GM12865 (cell line): ENCODE results near the gene TUNAR.
A peak's percentile ranks its signal among the peaks of the same experiment; 100 is the strongest.

Experiments used
- DNase-seq: peaks from one replicate; pipeline ENCODE4 v3.0.0; 2010; ENCODE audit warnings: low read depth
- H3K4me3 ChIP-seq: 2 replicates; pipeline ENCODE4 v1.5.1; 2011; ENCODE audit warnings: mild to moderate bottlenecking, low read depth, low read length, control low read depth
- TF ChIP-seq, protein P1 (sequence below): IDR thresholded peaks from 2 replicates; pipeline ENCODE4 v1.5.1; 2011; ENCODE audit warnings: low read length, control low read depth, low read depth, inconsistent platforms; ENCODE audit not compliant: insufficient read depth; ENCODE audit errors: missing control alignments

TUNAR gene

DNA sequence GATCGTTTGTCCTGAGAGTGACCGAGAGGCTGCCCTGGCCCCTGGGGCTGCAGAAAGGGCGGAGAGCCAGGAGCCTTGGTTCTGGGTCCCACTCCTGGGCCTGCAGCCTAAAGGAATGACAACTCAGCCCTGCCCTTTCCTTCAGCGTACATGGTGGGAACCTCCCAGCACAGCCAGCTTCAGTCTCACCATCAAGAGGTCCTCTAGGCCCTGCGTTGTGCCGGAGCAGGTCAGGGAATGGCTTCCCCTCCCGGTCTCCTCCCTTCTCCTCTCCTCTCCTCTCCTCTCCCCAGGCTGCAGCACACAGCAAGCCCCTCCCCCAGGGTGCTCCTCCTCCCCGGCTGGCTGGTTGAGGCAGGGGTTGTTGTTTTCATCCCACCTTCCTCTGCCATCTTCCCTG lies 44.6 kb upstream of the TUNAR start:
- no peak for DNase-seq
- no peak overlapping the region for H3K4me3 ChIP-seq
- TF ChIP-seq, protein P1, sequence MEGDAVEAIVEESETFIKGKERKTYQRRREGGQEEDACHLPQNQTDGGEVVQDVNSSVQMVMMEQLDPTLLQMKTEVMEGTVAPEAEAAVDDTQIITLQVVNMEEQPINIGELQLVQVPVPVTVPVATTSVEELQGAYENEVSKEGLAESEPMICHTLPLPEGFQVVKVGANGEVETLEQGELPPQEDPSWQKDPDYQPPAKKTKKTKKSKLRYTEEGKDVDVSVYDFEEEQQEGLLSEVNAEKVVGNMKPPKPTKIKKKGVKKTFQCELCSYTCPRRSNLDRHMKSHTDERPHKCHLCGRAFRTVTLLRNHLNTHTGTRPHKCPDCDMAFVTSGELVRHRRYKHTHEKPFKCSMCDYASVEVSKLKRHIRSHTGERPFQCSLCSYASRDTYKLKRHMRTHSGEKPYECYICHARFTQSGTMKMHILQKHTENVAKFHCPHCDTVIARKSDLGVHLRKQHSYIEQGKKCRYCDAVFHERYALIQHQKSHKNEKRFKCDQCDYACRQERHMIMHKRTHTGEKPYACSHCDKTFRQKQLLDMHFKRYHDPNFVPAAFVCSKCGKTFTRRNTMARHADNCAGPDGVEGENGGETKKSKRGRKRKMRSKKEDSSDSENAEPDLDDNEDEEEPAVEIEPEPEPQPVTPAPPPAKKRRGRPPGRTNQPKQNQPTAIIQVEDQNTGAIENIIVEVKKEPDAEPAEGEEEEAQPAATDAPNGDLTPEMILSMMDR = no peak

DNA sequence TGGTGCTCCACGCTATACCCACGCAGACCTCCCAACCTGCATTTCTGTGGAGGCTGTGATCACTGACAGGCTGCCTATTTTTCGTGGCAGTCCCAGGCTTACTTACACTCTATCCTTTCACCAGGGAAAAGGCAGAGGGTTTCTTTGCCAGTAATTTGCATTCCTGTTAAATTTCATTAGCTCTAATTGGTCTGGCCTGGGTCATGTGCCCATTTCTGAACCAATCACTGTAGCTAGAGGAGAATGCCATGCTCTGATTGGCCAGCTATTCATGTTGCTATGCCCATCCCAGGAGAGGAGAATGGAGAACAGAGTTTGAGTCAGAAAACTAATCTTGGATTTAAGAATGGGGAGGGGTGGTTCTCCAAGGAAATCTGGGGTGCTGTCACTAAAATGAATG lies 43.2 kb upstream of the TUNAR start:
- DNase-seq = no peak
- no peak overlapping the region for H3K4me3 ChIP-seq
- TF ChIP-seq, protein P1 = no peak

DNA sequence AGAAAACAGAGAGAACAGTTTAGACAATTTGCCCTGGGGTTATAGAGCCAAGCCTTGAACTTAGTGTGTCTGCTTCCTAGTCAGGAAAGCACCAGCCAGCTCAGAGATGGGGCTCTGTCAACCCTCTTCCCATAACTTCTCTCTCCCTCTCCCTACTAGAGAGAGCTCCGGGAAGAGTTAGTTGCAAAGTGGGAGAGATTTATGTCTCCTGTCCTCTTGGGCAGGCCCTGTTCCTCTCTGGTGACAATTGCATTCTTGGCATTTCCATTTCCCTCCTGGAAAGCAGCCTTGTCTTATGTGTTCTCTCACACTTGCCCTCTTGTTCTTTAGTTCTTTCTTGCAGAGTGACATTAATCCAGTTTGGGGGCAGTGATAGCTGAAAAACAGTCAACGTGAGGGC lies 42.1 kb upstream of the TUNAR start:
- TF ChIP-seq, protein P1 = no peak
- no peak for DNase-seq
- H3K4me3 ChIP-seq = no peak overlapping the region

DNA sequence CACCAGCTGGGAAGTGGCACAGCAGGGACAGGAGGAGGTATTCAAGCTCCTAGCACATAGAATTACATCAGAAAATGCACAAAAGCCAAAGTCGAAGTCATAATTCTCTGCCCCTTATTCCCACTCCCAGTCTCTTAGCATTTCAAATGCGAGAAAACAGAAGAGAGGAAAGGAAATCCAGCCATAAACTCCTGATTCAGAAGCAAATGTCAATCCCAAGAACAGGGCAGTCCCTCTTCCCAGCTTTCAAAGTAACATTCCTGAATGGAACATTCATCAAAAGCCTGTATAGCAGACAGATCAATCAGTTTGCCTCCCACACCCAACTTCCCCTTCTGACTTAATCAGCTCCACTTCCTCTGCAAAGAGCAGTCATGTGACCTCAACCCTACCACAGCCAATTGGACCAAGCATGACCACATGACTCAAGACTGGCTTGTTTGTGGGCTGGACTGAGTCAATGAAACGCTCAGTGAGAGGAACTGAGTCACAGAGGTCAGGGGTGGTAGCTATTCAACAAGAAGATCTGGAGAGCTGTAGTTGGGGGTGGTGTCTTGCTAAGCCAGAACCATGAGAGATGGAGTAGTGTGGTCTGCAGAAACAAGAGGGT lies 41.4 kb upstream of the TUNAR start:
- peak; percentile 24 for DNase-seq
- no peak overlapping the region for H3K4me3 ChIP-seq
- TF ChIP-seq, protein P1 = no peak

DNA sequence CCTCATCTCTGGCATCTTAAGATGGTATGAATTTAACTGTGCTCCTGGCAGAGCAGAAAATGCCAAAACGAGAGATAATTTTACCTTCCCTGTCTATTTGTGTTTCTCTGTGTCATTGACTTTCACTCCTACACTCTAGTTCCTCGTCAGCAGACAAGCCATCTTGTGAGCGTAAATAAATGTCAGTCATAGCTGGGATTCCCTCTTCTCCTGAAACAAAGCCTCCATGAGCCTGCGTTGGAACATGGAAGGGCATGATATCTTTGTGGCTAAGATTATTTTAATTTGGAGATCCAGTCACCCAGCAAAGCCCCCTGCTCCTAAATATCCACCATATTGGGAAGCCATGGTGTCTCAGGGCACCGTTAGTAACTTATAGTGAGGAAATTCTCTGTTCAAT lies 37.8 kb upstream of the TUNAR start:
- TF ChIP-seq, protein P1 = no peak
- H3K4me3 ChIP-seq = no peak overlapping the region
- no peak for DNase-seq

DNA sequence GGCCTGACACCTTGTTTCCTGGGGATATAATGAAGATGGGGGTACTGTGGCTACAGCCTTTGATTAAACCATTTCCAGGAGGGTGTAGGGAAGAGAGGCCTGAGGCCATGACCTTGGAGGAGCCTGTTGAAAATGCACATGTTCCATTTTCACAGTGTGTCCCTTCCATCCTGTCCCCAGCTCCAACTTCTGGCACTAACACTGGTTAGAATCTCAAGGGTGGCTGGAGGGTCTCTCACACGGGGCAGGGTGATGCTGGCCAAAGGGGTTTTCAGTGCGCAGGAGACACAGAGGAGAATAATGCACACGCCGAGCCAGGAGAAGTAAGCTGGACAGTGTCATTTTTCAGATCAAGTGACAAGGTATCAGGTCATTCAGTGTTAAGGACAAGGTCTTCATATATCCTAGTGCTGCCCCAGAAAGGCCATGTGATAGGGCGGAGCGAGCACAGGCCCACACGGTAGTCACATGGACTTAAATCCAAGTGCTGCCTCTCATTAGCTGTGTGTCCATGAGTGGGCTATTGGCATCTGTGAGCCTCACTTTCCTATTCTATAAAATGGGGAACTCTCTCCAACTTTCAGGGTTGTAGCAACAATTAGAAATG lies 36.4 kb upstream of the TUNAR start:
- no peak for DNase-seq
- H3K4me3 ChIP-seq = no peak overlapping the region
- TF ChIP-seq, protein P1 = no peak

DNA sequence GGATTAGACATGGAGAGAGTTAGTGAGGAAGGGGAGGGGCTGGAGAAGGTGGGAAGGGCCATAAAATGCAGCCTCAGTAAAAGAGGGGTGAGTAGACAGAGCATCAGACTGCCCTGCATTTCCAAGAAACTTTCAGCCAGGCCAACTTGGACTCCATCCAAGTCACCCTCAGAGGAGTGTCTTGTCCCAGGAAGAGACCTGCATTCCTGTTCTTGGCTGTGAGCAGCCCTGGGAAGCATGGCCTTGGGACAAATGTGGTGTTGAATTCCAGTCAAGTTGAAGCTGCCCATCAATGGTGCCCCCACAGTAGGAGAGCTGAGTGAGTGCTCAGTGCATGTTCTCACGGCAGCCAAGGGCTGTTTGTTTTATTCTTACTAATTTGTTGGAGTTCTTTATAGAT lies 35.0 kb upstream of the TUNAR start:
- no peak for DNase-seq
- TF ChIP-seq, protein P1 = no peak
- H3K4me3 ChIP-seq = no peak overlapping the region
